Measurements from ENCODE around the gene CCNL1. TPM values are rescaled to one million over a fixed set of nuclear protein-coding genes. Genes with fewer than 3 reads are reported as not detected.

Gene CCNL1
- total and polyA plus RNA-seq, 2 experiments from 2014 or later, result 125 to 300 TPM

- Histone ChIP-seq H4K20me1 (ENCODE audit: insufficient read depth, poor library complexity, severe bottlenecking) (no peaks in the 10 kb centered on the region), H2AFZ (no peak overlapping the region), H3K79me2 (no peaks in the 10 kb centered on the region), H3K27ac (peak overlapping the region; percentile 96), H3K9me2 (replicated peaks; ENCODE audit: insufficient read depth) (no peaks in the 10 kb centered on the region), H3K9me3 (ENCODE audit: low read depth) (no peaks in the 10 kb centered on the region), H3K27me3 (no peaks in the 10 kb centered on the region), H3K4me3 (no peak overlapping the region), H3K36me3 (replicated peaks; ENCODE audit: insufficient read depth, low read depth) (no peaks in the 10 kb centered on the region), H3K4me2 (peak overlapping the region; percentile 50), H3K4me1 (ENCODE audit: insufficient read depth) (peaks cover 57% of the 10 kb centered on the region)
- DNase-seq (ENCODE audit: low spot score), result peak; percentile 26
- TF ChIP-seq EZH2phosphoT487 (IDR thresholded peaks at IDR 0.05; ENCODE audit: low read depth, severe bottlenecking, unreplicated experiment) (no peak), CTCF (IDR thresholded peaks at IDR 0.05; ENCODE audit: poor library complexity) (no peak), EZH2 (IDR thresholded peaks at IDR 0.05; ENCODE audit: borderline replicate concordance) (no peak)
- WGBS (ENCODE audit: low lambda C conversion rate, missing lambda C conversion rate), result 73% methylated on average over 14 of the region's 14 CpGs
These were observed 30.9 kb downstream of the CCNL1 start for GRCh38 chr3:157128771-157129681.

DNA sequence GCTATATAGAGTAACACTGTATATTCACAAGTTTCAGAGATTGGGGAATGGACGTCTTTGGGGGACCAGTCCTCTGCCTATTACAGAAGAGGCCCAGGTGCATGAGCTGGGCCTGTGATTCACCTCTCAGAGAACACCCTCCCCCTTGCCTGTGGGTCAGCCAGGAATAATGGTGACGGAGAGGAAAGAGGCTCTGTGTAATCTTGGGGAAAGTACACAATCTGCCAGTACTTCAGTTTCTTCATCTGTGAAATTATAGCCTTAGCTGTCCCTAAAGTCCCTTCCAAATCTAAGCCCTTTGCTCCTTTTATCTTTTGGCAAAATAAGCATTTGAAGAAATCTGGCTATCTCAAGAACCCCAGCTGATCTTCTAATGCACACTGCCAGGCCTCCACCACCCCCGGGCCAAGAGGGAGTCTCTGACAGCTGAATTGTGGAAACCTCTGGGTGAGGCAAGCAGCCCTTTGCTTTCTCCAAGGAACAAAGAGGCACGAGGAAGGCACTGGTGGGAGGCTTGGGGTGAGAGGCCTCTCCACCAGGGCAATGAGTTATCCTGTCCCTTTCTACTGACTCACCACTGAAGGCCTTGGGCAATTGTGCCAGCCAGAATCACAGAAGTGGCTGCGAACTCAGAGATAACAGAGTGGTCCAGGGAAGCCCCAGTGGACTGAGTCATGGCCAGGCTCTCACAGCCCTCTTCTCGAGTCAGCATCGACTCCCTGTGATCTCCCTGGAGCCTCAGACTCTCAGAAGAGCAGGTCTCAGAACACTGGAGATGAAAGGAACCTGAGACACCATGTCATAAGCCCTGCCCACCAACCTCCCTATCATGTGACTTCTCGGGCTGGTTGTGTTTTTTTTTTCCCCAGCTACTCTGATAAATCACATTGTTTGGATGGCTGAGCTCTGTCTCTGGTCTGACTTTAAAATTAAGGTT lies 31.8 kb downstream of the CCNL1 start:
- H3K4me1 ChIP-seq (ENCODE audit: insufficient read depth), result peaks cover 59% of the 10 kb centered on the region
- no peak overlapping the region for H2AFZ ChIP-seq
- no peaks in the 10 kb centered on the region for H3K27me3 ChIP-seq
- no peaks in the 10 kb centered on the region for H3K9me2 ChIP-seq (replicated peaks; ENCODE audit: insufficient read depth)
- H3K27ac ChIP-seq, result peak overlapping the region; percentile 96
- no peaks in the 10 kb centered on the region for H3K79me2 ChIP-seq
- 52% methylated on average over 8 of the region's 8 CpGs for WGBS (ENCODE audit: low lambda C conversion rate, missing lambda C conversion rate)
- peak; percentile 88 for DNase-seq (ENCODE audit: low spot score)
- H3K36me3 ChIP-seq (replicated peaks; ENCODE audit: insufficient read depth, low read depth), result no peaks in the 10 kb centered on the region
- no peaks in the 10 kb centered on the region for H3K9me3 ChIP-seq (ENCODE audit: low read depth)
- H3K4me3 ChIP-seq, result no peak overlapping the region
- TF ChIP-seq EZH2 (IDR thresholded peaks at IDR 0.05; ENCODE audit: borderline replicate concordance) (no peak), CTCF (IDR thresholded peaks at IDR 0.05; ENCODE audit: poor library complexity) (no peak), EZH2phosphoT487 (IDR thresholded peaks at IDR 0.05; ENCODE audit: low read depth, severe bottlenecking, unreplicated experiment) (no peak)
- H4K20me1 ChIP-seq (ENCODE audit: insufficient read depth, poor library complexity, severe bottlenecking), result no peaks in the 10 kb centered on the region
- H3K4me2 ChIP-seq, result peak overlapping the region; percentile 17

DNA sequence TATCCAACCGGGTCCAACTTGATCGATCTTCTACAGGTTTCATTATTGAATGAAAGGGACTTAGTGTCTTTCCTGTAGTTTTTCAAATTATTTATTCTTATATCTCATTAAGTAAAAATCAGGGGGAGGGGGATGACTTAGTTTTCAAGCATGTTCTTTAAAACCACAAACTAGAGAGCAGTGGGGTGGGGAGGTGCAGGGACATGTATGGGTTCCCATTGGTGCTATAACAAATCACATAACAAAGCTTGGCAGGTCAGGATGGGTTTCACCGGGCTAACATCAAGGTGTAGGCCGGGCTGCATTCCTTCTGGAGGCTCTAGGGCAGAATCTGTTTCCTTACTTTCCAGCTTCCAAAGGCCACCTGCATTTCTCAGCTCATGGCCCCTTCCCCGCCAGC lies 32.7 kb downstream of the CCNL1 start:
- Histone ChIP-seq H3K79me2 (no peaks in the 10 kb centered on the region), H3K9me3 (ENCODE audit: low read depth) (no peaks in the 10 kb centered on the region), H3K36me3 (replicated peaks; ENCODE audit: insufficient read depth, low read depth) (no peaks in the 10 kb centered on the region), H3K4me3 (no peak overlapping the region), H3K27ac (peak overlapping the region; percentile 96), H3K9me2 (replicated peaks; ENCODE audit: insufficient read depth) (no peaks in the 10 kb centered on the region), H3K4me2 (no peak overlapping the region), H3K27me3 (no peaks in the 10 kb centered on the region), H4K20me1 (ENCODE audit: insufficient read depth, poor library complexity, severe bottlenecking) (no peaks in the 10 kb centered on the region), H2AFZ (no peak overlapping the region), H3K4me1 (ENCODE audit: insufficient read depth) (peaks cover 67% of the 10 kb centered on the region)
- 93% methylated on average over 5 of the region's 5 CpGs for WGBS (ENCODE audit: low lambda C conversion rate, missing lambda C conversion rate)
- TF ChIP-seq CTCF (IDR thresholded peaks at IDR 0.05; ENCODE audit: poor library complexity) (no peak), EZH2phosphoT487 (IDR thresholded peaks at IDR 0.05; ENCODE audit: low read depth, severe bottlenecking, unreplicated experiment) (no peak), EZH2 (IDR thresholded peaks at IDR 0.05; ENCODE audit: borderline replicate concordance) (no peak)
- no peak for DNase-seq (ENCODE audit: low spot score)

Measured in hepatocyte (in vitro differentiated cells).